COLO668 (cell line): Measurements from ENCODE around the gene CPXM1.
"Not testable (repeated sequence)": the region's sequence is repeated elsewhere in the genome, so short reads cannot be mapped to it uniquely, and the experiment has no call there.

Experiments
- DNase-seq: peaks from one replicate; lab custom pipeline; 2025; ENCODE audit not compliant: unreplicated experiment; lab: John Stamatoyannopoulos, UW

The CPXM1 gene

GRCh38 chr20:2770091-2770490 lies 30.3 kb downstream of the CPXM1 start:
- not testable (repeated sequence) for DNase-seq

- DNase-seq, result no peak
Observed at GRCh38 chr20:2768632-2769015, 31.8 kb downstream of the CPXM1 start.

- DNase-seq, result no peak
Observed at GRCh38 chr20:2767768-2768631, 32.4 kb downstream of the CPXM1 start.

GRCh38 chr20:2763186-2763585 lies 37.2 kb downstream of the CPXM1 start:
- no peak for DNase-seq

GRCh38 chr20:2762578-2763131 lies 37.8 kb downstream of the CPXM1 start:
- no peak for DNase-seq

- DNase-seq, result no peak
Observed at GRCh38 chr20:2761885-2762284, 38.5 kb downstream of the CPXM1 start.

- DNase-seq, result no peak
Observed at GRCh38 chr20:2760952-2761305, 39.5 kb downstream of the CPXM1 start.

GRCh38 chr20:2760297-2760951 lies 40.0 kb downstream of the CPXM1 start:
- no peak for DNase-seq

- no peak for DNase-seq
Observed at GRCh38 chr20:2759603-2760296, 40.7 kb downstream of the CPXM1 start.

GRCh38 chr20:2759143-2759542 lies 41.3 kb downstream of the CPXM1 start:
- no peak for DNase-seq

- DNase-seq, result no peak
Observed at GRCh38 chr20:2757969-2758368, 42.5 kb downstream of the CPXM1 start.

- no peak for DNase-seq
Observed at GRCh38 chr20:2757001-2757400, 43.4 kb downstream of the CPXM1 start.

GRCh38 chr20:2756056-2756611 lies 44.3 kb downstream of the CPXM1 start:
- DNase-seq, result no peak

GRCh38 chr20:2755451-2756055 lies 44.9 kb downstream of the CPXM1 start:
- no peak for DNase-seq

- no peak for DNase-seq
Observed at GRCh38 chr20:2754424-2754823, 46.0 kb downstream of the CPXM1 start.

GRCh38 chr20:2753461-2754040 lies 46.9 kb downstream of the CPXM1 start:
- no peak for DNase-seq

GRCh38 chr20:2752567-2753460 lies 47.6 kb downstream of the CPXM1 start:
- peak; percentile 43 for DNase-seq

- peak; percentile 65 for DNase-seq
Observed at GRCh38 chr20:2751878-2752566, 48.4 kb downstream of the CPXM1 start.

GRCh38 chr20:2751347-2751877 lies 49.0 kb downstream of the CPXM1 start:
- DNase-seq, result peak; percentile 34
